Measurements from ENCODE around the gene NUTF2. TPM values are rescaled to one million over a fixed set of nuclear protein-coding genes. Genes with fewer than 3 reads are reported as not detected.

NUTF2 gene
- polyA plus RNA-seq, 1 experiment, result 230 TPM

- no peaks in the 10 kb centered on the region for H3K27me3 ChIP-seq (ENCODE audit: control insufficient read depth, insufficient read depth, low read length)
- no peak for TF ChIP-seq CTCF (IDR thresholded peaks at IDR 0.05; ENCODE audit: insufficient read depth, low read depth, low read length)
- H3K4me3 ChIP-seq (ENCODE audit: low read depth, low read length), result no peak overlapping the region
- DNase-seq (ENCODE audit: low read depth), result no peak
- POLR2A ChIA-PET, result no interaction called here
- peaks cover 11% of the 10 kb centered on the region for H3K36me3 ChIP-seq (ENCODE audit: control insufficient read depth, insufficient read depth, low read length)
- CTCF ChIA-PET, result interaction anchor here (0.9 to 8.4 kb wide), 3 partner anchors 12 to 44 kb away, joined by 3 to 155 read pairs (median 4); partner anchors contain the start of genes CTRL and PSMB10
Observed at GRCh38 chr16:67888331-67888730, 41.6 kb downstream of the NUTF2 start.

- no peak for TF ChIP-seq CTCF (IDR thresholded peaks at IDR 0.05; ENCODE audit: insufficient read depth, low read depth, low read length)
- DNase-seq (ENCODE audit: low read depth), result no peak
- ChIA-PET POLR2A (no interaction called here), CTCF (interaction anchor here (0.7 to 2.2 kb wide), 4 partner anchors 8 to 76 kb away, joined by 3 to 13 read pairs (median 6); partner anchors contain the start of gene NRN1L)
- Histone ChIP-seq H3K4me3 (ENCODE audit: low read depth, low read length) (peak overlapping the region; percentile 40), H3K27me3 (ENCODE audit: control insufficient read depth, insufficient read depth, low read length) (no peaks in the 10 kb centered on the region), H3K36me3 (ENCODE audit: control insufficient read depth, insufficient read depth, low read length) (no peaks in the 10 kb centered on the region)
Observed at GRCh38 chr16:67892375-67892774, 45.6 kb downstream of the NUTF2 start.

GRCh38 chr16:67892899-67893742 is 46.4 kb downstream of the NUTF2 start, which contains the start of gene PSKH1:
TSS of gene PSKH1 (plus strand) at chr16:67893254. CDS start at chr16:67908750, 15,496 bp downstream.
- POLR2A ChIA-PET, result interaction anchor here (0.6 kb wide), 2 partner anchors 20 to 45 kb away, joined by 4 to 5 read pairs; partner anchors contain the start of gene EDC4
- CTCF ChIA-PET, result interaction anchor here (0.7 to 2.2 kb wide), 7 partner anchors 9 to 77 kb away, joined by 3 to 13 read pairs (median 4); partner anchors contain the start of genes NRN1L and PSMB10
- H3K36me3 ChIP-seq (ENCODE audit: control insufficient read depth, insufficient read depth, low read length), result no peaks in the 10 kb centered on the region
- peak within 1 kb of the TSS; percentile 95 for H3K4me3 ChIP-seq (ENCODE audit: low read depth, low read length)
- H3K27me3 ChIP-seq (ENCODE audit: control insufficient read depth, insufficient read depth, low read length), result no peaks in the 10 kb centered on the region
- TF ChIP-seq CTCF (IDR thresholded peaks at IDR 0.05; ENCODE audit: insufficient read depth, low read depth, low read length), result no peak
- DNase-seq (ENCODE audit: low read depth), result peak; percentile 60

GRCh38 chr16:67893743-67894399 is 47.1 kb downstream of the NUTF2 start:
- no peaks in the 10 kb centered on the region for H3K36me3 ChIP-seq (ENCODE audit: control insufficient read depth, insufficient read depth, low read length)
- peak overlapping the region; percentile 95 for H3K4me3 ChIP-seq (ENCODE audit: low read depth, low read length)
- TF ChIP-seq CTCF (IDR thresholded peaks at IDR 0.05; ENCODE audit: insufficient read depth, low read depth, low read length), result no peak
- no peaks in the 10 kb centered on the region for H3K27me3 ChIP-seq (ENCODE audit: control insufficient read depth, insufficient read depth, low read length)
- CTCF ChIA-PET, result interaction anchor here (0.7 to 2.2 kb wide), 6 partner anchors 10 to 394 kb away, joined by 3 to 7 read pairs (median 3); partner anchors contain the start of genes NRN1L and PSMB10
- no peak for DNase-seq (ENCODE audit: low read depth)
- POLR2A ChIA-PET, result no interaction called here

- ChIA-PET CTCF (interaction anchor here (1.0 to 3.2 kb wide), 6 partner anchors 10 to 376 kb away, joined by 3 to 13 read pairs (median 3); no protein-coding TSS in a partner anchor), POLR2A (no interaction called here)
- TF ChIP-seq CTCF (IDR thresholded peaks at IDR 0.05; ENCODE audit: insufficient read depth, low read depth, low read length), result no peak
- no peak for DNase-seq (ENCODE audit: low read depth)
- H3K27me3 ChIP-seq (ENCODE audit: control insufficient read depth, insufficient read depth, low read length), result no peaks in the 10 kb centered on the region
- H3K36me3 ChIP-seq (ENCODE audit: control insufficient read depth, insufficient read depth, low read length), result peaks cover 2% of the 10 kb centered on the region; the same call in 1 of the 2 replicates
- no peak overlapping the region for H3K4me3 ChIP-seq (ENCODE audit: low read depth, low read length)
Observed at GRCh38 chr16:67897231-67897630, 50.5 kb downstream of the NUTF2 start.
